NCI-H2171 (cell line): ENCODE data around the gene PARVG.

Experiments used
- DNase-seq: peaks from one replicate; lab custom pipeline; 2025; lab: John Stamatoyannopoulos, UW

PARVG gene

DNA sequence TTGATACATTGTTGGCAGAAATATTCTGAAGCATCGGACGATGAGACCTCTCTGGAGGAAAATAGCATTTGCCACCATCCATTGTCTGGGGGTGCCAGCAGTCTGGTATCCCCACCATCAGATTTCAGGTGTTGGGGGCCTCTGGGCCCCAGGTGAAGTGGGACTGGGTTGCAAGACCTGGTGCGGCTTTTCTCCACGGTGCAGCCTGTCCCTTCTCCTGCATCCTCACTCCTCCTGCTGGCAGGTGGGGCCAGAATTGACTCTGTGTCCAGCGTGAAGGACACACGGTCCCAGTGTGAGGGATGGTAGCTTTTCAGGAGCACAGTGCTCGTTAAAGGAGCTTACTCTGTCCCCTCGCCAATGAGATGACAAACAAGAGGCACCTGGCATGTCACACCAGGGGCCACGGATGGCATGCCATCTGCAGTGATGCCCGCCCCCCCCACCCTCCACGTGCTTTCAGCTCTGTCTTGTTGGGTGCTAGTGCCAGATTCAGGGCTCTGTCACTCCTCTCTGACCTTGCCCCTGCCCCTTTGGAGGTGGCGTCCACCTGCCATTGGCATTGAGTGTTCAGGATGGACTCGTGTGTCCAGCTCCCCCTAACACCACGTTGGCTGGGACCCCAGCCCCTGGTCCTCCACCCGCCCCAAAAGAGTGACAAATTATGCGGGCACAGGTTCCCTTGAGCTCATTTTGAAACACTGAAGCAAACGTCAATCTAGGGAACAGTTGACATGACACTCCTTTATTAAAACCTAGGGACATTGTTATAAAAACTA is 62.4 kb downstream of the PARVG start:
- no peak for DNase-seq

- DNase-seq, result no peak
Measured at GRCh38 chr22:44243761-44244160, 63.0 kb downstream of the PARVG start.

DNA sequence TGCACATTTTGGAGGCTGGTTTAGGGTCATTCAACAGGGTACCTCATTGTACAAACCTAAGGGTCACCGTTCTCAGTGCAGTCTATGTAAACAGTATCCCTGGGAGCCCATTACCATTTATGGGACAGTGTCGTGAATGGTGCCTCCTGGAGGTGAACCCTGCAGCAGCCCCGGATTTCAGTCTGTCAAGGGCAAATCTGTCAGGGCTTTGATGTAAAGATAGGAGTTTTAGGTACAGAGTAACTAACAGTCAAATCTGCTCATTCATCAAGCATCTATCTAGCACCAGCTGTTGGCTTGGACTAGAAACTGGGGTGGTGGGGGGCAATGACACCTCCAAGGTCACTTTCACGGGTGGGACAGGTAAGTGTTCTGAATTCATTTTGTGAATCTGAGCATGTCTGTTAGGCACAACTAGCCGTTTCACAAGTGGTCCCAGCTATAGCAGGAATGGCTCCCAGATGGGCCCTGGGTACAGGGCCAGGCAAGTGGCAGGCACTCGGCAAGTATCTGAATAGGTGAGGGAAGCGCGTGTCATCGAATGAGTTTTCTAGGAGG is 63.6 kb downstream of the PARVG start:
- no peak for DNase-seq

GRCh38 chr22:44245438-44245837 is 64.7 kb downstream of the PARVG start:
- DNase-seq, result no peak

- DNase-seq, result no peak
Measured at GRCh38 chr22:44245867-44246266, 65.1 kb downstream of the PARVG start.

- DNase-seq, result no peak
Measured at GRCh38 chr22:44246615-44247326, 66.0 kb downstream of the PARVG start.

GRCh38 chr22:44247346-44247745 is 66.6 kb downstream of the PARVG start:
- no peak for DNase-seq

DNA sequence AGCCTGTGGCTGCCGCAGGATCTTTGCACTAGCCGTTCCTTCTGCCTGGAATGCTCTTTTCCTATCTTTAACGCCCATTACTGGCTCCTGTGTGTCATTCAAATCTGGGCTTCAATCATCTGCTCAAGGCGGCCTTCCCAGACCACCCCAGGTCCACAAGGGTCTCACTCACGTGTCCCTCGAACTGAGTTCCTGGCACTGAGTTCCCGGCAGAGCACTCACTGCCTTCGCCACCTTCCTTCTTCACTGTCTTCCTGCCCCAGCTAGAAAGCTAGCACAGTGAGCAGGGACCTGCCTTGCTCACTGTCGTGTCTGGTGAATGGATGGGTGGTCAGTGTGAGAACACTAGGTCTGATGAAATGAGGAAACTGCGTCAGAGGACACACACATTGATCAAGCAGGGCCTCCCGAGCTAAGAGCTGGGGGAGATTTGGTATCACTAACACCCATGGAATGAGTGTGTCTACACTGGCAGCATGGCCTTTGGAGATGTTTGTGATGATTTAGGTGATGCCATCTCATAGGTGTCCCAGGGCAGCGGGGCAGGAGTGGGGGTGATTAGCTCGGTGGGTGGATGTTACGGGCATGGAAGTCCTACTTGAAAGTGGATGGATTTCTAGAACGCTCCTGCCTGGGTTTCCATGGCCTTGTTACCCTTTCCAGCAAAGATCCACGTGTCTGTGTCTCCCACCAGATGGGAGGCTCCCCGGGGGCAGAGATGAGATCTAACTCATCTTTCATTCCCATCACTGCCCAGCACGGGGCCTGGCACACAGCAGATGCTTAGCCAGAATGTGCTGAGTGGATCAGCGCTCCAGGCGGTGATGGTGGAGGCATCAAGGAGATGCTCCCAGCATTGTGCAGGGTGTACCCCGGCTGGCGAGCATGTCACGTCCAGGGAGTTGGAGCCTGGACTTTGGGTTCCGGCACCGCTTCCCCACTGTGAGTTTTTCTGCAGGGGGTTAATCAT is 67.5 kb downstream of the PARVG start:
- DNase-seq, result no peak

- DNase-seq, result no peak
Measured at GRCh38 chr22:44248926-44249325, 68.2 kb downstream of the PARVG start.

DNA sequence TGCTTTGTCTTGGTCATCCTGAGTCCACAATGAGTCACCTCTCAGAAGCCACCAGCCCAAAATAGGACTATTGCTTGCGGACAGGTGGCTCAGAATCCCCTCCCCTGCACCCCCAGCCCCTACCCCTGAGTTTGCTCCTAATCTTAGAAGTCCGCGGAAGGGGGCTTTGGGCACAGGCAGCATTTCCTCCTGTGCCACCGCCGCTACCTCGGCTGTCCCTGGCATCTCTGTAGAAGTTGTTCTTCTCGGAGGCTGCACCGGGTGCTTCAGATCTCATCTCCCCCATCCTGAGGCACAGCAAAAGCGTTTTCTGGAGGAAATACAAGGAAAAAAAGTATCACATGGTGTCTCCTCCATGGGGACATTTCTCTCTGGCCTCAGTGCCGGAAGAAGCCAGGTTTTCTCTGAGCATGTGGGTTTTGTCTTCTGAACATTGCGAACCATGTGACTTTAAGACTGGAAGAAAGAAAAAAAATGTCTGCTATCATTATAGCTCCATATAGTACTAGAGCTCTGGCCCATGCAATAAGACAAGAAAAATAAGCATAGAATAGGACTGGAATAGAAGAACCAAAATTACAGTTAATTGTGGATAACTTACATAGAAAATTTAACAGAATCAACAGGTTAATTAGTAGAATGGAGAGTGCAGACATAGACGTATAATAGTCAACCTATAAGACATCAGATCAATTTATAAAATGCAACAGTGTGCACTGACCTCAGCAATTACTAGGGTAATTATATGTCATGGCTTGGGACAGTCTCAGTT is 68.8 kb downstream of the PARVG start:
- no peak for DNase-seq

- DNase-seq, result no peak
Measured at GRCh38 chr22:44254811-44255210, 74.1 kb downstream of the PARVG start.

DNA sequence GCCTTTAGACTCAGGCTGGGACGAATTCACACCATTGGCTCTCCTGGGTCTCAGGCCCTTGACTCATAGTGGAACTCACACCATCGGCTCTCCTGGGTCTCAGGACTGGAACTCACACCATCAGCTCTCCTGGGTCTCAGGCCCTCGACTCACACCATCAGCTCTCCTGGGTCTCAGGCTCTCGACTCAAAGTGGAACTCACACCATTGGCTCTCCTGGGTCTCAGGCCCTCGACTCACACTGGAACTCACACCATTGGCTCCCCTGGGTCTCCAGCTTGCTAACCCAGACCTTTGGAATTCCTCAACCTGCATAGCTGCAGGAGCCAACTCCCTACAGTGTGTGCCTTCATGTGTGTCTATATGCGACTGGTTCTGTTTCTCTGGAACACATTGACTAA is 75.4 kb downstream of the PARVG start:
- DNase-seq, result no peak

DNA sequence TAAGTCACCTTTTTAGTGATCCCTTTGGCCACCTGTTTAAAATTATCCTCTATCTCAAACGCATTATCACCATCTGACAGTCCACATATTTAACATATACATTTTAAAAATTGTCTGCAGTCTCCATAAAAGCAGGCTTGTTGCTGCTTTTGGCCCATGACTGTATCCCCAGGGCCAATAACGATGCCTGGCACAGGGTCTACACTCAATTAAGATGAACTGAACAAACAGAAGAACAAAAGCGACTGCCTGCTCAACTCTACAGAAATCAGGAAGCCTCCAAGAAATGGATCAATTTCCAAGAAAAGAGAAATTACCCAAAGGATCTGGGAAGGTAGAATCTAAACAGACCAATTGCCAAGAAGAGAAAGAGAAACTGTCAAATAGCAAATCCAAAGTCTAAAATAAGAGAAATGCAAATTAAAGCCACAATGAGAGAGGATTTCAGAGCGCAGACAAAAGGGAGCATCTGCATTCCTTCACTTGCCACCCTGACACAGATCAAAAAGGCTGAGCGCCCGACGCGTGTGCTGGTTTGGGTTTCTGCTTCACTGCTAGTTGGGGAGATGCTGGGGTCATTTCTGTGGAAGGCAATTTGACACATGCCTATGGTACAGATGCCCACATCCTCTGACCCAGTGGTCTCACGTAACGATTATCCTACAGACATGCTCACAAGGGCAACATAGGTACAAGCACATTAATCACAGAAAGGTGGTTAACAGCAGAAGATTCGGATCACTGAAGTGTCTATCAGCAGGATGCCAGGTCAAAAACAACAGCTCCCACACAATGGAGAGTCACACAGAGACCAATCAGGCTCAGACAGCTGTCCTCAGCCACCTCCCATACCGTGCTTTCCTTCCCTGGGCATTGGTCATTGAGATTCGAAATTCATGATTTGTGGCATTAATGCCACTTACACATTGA is 76.1 kb downstream of the PARVG start:
- DNase-seq, result no peak
